B cell (primary cell): Measurements from ENCODE around the gene GLG1. TPM values are rescaled to one million over a fixed set of nuclear protein-coding genes. Genes with fewer than 3 reads are reported as not detected.

Experiments used
- ATAC-seq: fragments of 200-7000 bp; cut with Tn5 transposase; one replicate; pipeline ENCODE4 v1.10.0; 2021; ENCODE audit warnings: low read depth, mild to moderate bottlenecking, moderate number of reproducible peaks, moderate library complexity
- CTCF ChIA-PET: fragments of 350-600 bp; sonication (Branson Sonifier 250); formaldehyde crosslinking; loops from one replicate; lab custom pipeline; 2021; ENCODE audit warnings: antibody characterized with exemption, inconsistent platforms; lab: Charles Lee
- POLR2A ChIA-PET: fragments of 350-600 bp; sonication (Branson Sonifier 250); formaldehyde crosslinking; loops from one replicate; lab custom pipeline; 2021; ENCODE audit warnings: antibody characterized with exemption; lab: Charles Lee
- DNase-seq: peaks from one replicate; pipeline ENCODE4 v3.0.0; 2013
- H2AFZ ChIP-seq: 2 replicates; pipeline ENCODE4 v1.6.1; 2012; ENCODE audit warnings: mild to moderate bottlenecking, low read depth, low read length; ENCODE audit not compliant: insufficient read depth, poor library complexity, severe bottlenecking
- H3K27ac ChIP-seq, 2 donors: 1 replicate in 1 of 2; 2 replicates in 1 of 2; pipeline ENCODE4 v1.5.1; 2012 to 2013; ENCODE audit warnings: low read length in 2 of 2, mild to moderate bottlenecking in 2 of 2, moderate library complexity in 1 of 2
- H3K27me3 ChIP-seq, 4 experiments: fragments of 200-600 bp in 1 of 4; sonication (generic) in 1 of 4; replicated peaks in 1 of 4; 1 replicate in 2 of 4; 2 replicates in 2 of 4; pipeline versions ENCODE4 v1.6.1 to v1.7.0; 2013 to 2016; ENCODE audit warnings: low read length in 3 of 4, mild to moderate bottlenecking in 2 of 4, mixed read lengths in 1 of 4, moderate library complexity in 1 of 4; ENCODE audit not compliant: insufficient read depth in 4 of 4, control insufficient read depth in 3 of 4; ENCODE audit errors: control extremely low read depth in 1 of 4
- H3K36me3 ChIP-seq, 2 experiments: replicated peaks in 1 of 2; 1 replicate in 1 of 2; 2 replicates in 1 of 2; pipeline versions ENCODE4 v1.6.1 to v1.7.1; 2013; ENCODE audit warnings: low read length in 1 of 2; ENCODE audit not compliant: insufficient read depth in 2 of 2, control insufficient read depth in 1 of 2; ENCODE audit errors: control extremely low read depth in 1 of 2, extremely low read depth in 1 of 2
- H3K4me1 ChIP-seq, 2 donors: fragments of 200-600 bp in 1 of 2; sonication (generic) in 1 of 2; 1 replicate in 1 of 2; 2 replicates in 1 of 2; pipeline versions ENCODE4 v1.5.1 to v1.6.1; 2013 to 2017; ENCODE audit warnings: low read length in 2 of 2; ENCODE audit not compliant: control insufficient read depth in 2 of 2, insufficient read depth in 2 of 2
- H3K4me2 ChIP-seq: replicated peaks from 2 replicates; pipeline ENCODE3; 2012; ENCODE audit warnings: mild to moderate bottlenecking, low read depth, low read length; ENCODE audit not compliant: poor library complexity, severe bottlenecking
- H3K4me3 ChIP-seq, 5 experiments: fragments of 200-600 bp in 1 of 5; sonication (generic) in 1 of 5; 1 replicate in 3 of 5; 2 replicates in 2 of 5; pipeline versions ENCODE4 v1.5.1 to v1.7.0; 2011 to 2016; ENCODE audit warnings: low read length in 4 of 5, mild to moderate bottlenecking in 4 of 5, low read depth in 2 of 5, control low read depth in 1 of 5, moderate library complexity in 1 of 5; ENCODE audit not compliant: insufficient read depth in 1 of 5; ENCODE audit errors: control extremely low read depth in 1 of 5, extremely low read depth in 1 of 5
- H3K79me2 ChIP-seq: fragments of 200-600 bp; sonication (generic); one replicate; pipeline ENCODE4 v1.6.0; 2016; ENCODE audit warnings: low read length; ENCODE audit not compliant: control insufficient read depth, insufficient read depth
- H3K9ac ChIP-seq: fragments of 200-600 bp; sonication (generic); 2 replicates; pipeline ENCODE4 v1.6.1; 2017; ENCODE audit warnings: mild to moderate bottlenecking, low read length, moderate library complexity
- H3K9me3 ChIP-seq, 3 donors: one replicate each; pipeline versions ENCODE4 v1.6.1 to v1.7.1; 2013; ENCODE audit warnings: low read length in 2 of 3; ENCODE audit not compliant: control insufficient read depth in 2 of 3, insufficient read depth in 1 of 3; ENCODE audit errors: control extremely low read depth in 1 of 3
- H4K20me1 ChIP-seq: 2 replicates; pipeline ENCODE4 v1.6.0; 2012; ENCODE audit warnings: mild to moderate bottlenecking, low read length; ENCODE audit not compliant: insufficient read depth, control insufficient read depth, poor library complexity, severe bottlenecking
- H3K27ac Mint-ChIP-seq: one replicate; pipeline ENCODE4 v1.8.0; 2021; ENCODE audit warnings: mixed read lengths
- H3K27me3 Mint-ChIP-seq: one replicate; pipeline ENCODE4 v1.8.0; 2021; ENCODE audit warnings: mixed read lengths
- H3K4me1 Mint-ChIP-seq: one replicate; pipeline ENCODE4 v1.8.0; 2021; ENCODE audit warnings: mixed read lengths
- H3K4me3 Mint-ChIP-seq: one replicate; pipeline ENCODE4 v1.8.0; 2021; ENCODE audit warnings: mixed read lengths
- H3K9me3 Mint-ChIP-seq: one replicate; pipeline ENCODE4 v1.8.0; 2022; ENCODE audit warnings: mixed read lengths; ENCODE audit not compliant: insufficient read depth
- EZH2 ChIP-seq: IDR thresholded peaks from 2 replicates; pipeline ENCODE4 v1.6.1; 2012; ENCODE audit warnings: borderline replicate concordance, low read depth, mild to moderate bottlenecking, moderate library complexity, low read length; ENCODE audit not compliant: insufficient read depth, poor library complexity, severe bottlenecking
- WGBS: methylation state at CpG from one replicate; pipeline ENCODE4 v1.1.5; 2013; ENCODE audit warnings: missing lambda C conversion rate; ENCODE audit not compliant: insufficient coverage; 5-methylcytosine and 5-hydroxymethylcytosine counted together
- intact Hi-C: fragments of 100-400 bp; cut with micrococcal nuclease; formaldehyde crosslinking; loops from one replicate; pipeline ENCODE4 v1.10.0; 2022
- polyA plus RNA-seq: library from polyadenylated mRNA; depleted of rRNA; stranded (reverse); fragments of >200 nt; gene quantifications from 2 replicates; pipeline ENCODE4 v1.2.3, GENCODE V29; 2012
- total RNA-seq, 2 donors: library from RNA; stranded (reverse); fragments of 120-200 nt in 1 of 2; gene quantifications; 1 replicate in 1 of 2; 2 replicates in 1 of 2; pipeline versions ENCODE4 v1.2.3 to v1.2.4, GENCODE V29; 2013 to 2022
- TF ChIP-seq, protein P1 (sequence below): fragments of 200-600 bp; IDR thresholded peaks from one replicate; pipeline ENCODE4 v1.8.0; 2022; ENCODE audit warnings: antibody characterized with exemption, mild to moderate bottlenecking

The GLG1 gene
- total and polyA plus RNA-seq, 2 donors (not counting 1 experiment from before 2014, with no cell fraction given), result 28.3 to 114 TPM

DNA sequence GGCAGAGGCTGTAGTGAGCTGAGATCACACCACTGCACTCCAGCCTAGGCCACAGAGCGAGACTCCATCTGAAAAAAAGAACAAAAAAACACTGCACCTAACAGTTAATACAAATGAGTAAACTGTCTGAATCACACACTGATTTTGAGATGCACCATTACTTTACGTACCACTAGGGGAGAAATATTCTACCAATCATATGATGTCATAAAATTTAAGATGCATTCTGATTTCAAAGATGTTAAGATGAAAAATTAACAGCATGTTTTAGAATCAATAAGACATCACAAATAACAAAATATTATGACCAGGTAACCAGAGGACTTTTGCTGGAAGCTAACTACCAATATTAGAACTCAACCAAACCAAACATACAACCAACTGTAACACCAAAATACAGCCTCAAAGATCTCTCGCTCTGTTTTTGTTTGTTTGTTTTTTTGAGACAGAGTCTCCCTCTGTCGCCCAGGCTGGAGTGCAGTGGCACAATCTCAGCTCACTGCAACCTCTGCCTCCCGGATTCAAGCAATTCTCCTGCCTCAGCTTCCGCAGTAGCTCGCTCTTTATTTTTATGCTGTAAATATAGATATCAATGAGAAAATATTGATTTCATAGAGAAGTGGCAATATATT, 31.6 kb downstream of the GLG1 start:
- 100% methylated on average over 1 of the region's 7 CpGs for WGBS
- no peak for DNase-seq
- Histone ChIP-seq H3K4me3 (no peak overlapping the region), H3K4me2 (no peak overlapping the region), H3K79me2 (peaks cover 99% of the 10 kb centered on the region), H3K27ac (no peak overlapping the region), H3K36me3 (no peaks in the 10 kb centered on the region), H3K9ac (no peak overlapping the region), H2AFZ (no peak overlapping the region), H4K20me1 (peaks cover 75% of the 10 kb centered on the region), H3K4me1 (peaks cover 0 to 3% of the 10 kb centered on the region in 2 donors), H3K27me3 (no peaks in the 10 kb centered on the region), H3K9me3 (no peaks in the 10 kb centered on the region)
- no peak for TF ChIP-seq EZH2
- TF ChIP-seq, protein P1, sequence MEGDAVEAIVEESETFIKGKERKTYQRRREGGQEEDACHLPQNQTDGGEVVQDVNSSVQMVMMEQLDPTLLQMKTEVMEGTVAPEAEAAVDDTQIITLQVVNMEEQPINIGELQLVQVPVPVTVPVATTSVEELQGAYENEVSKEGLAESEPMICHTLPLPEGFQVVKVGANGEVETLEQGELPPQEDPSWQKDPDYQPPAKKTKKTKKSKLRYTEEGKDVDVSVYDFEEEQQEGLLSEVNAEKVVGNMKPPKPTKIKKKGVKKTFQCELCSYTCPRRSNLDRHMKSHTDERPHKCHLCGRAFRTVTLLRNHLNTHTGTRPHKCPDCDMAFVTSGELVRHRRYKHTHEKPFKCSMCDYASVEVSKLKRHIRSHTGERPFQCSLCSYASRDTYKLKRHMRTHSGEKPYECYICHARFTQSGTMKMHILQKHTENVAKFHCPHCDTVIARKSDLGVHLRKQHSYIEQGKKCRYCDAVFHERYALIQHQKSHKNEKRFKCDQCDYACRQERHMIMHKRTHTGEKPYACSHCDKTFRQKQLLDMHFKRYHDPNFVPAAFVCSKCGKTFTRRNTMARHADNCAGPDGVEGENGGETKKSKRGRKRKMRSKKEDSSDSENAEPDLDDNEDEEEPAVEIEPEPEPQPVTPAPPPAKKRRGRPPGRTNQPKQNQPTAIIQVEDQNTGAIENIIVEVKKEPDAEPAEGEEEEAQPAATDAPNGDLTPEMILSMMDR, result no peak
- ChIA-PET POLR2A (no interaction called here), CTCF (no interaction called here)
- Mint-ChIP-seq H3K4me3 (no peak overlapping the region), H3K4me1 (peaks cover 54% of the 10 kb centered on the region), H3K9me3 (no peaks in the 10 kb centered on the region), H3K27ac (no peak overlapping the region), H3K27me3 (no peaks in the 10 kb centered on the region)
- no peak for ATAC-seq
- intact Hi-C loops, result no loop called here

DNA sequence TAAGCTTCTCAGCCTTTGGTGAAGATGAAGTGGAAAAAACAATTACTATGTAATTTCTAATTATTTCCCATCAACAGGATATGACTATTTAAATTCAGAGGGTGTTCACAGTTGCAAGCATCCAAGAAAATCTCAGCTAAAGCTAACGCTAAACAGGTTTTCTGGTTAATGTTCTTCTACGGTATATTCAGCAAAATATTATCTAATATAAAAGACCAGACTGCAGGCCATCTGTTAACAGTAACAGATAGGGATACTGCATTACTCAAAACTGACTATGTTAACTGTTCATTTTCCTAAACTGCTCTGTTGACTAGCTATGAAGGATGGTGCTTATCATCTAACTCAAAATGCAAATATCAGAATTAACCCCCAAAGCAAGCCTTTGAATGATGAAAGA, 32.8 kb downstream of the GLG1 start:
- H3K27ac ChIP-seq, result no peak overlapping the region
- H3K9me3 ChIP-seq, result no peaks in the 10 kb centered on the region
- H3K4me1 ChIP-seq, result peaks cover 0 to 3% of the 10 kb centered on the region in 2 donors
- no CpG with 5 or more reads among the region's 2 CpGs for WGBS
- peaks cover 99% of the 10 kb centered on the region for H3K79me2 ChIP-seq
- DNase-seq, result no peak
- no peak overlapping the region for H3K9ac ChIP-seq
- POLR2A ChIA-PET, result no interaction called here
- no peaks in the 10 kb centered on the region for H3K36me3 ChIP-seq
- H3K4me3 ChIP-seq, result no peak overlapping the region
- CTCF ChIA-PET, result interaction anchor here (0.6 to 1.1 kb wide), 3 partner anchors 12 to 50 kb away, joined by 3 to 4 read pairs (median 3); no protein-coding TSS in a partner anchor
- no peak overlapping the region for H3K4me2 ChIP-seq
- H3K9me3 Mint-ChIP-seq, result no peaks in the 10 kb centered on the region
- H4K20me1 ChIP-seq, result peaks cover 77% of the 10 kb centered on the region
- H3K27me3 Mint-ChIP-seq, result no peaks in the 10 kb centered on the region
- no peak for TF ChIP-seq EZH2
- TF ChIP-seq, protein P1, result no peak
- intact Hi-C loops, result no loop called here
- no peak overlapping the region for H3K27ac Mint-ChIP-seq
- ATAC-seq, result no peak
- no peaks in the 10 kb centered on the region for H3K27me3 ChIP-seq
- no peak overlapping the region for H2AFZ ChIP-seq
- peaks cover 54% of the 10 kb centered on the region for H3K4me1 Mint-ChIP-seq
- H3K4me3 Mint-ChIP-seq, result no peak overlapping the region
